Panc1 (cell line): ENCODE measurements around the gene HSPA2.

Experiments used
- CTCF ChIP-seq: fragments of 450-650 bp; IDR thresholded peaks from 2 replicates; pipeline ENCODE4 v1.5.1; 2017; ENCODE audit warnings: mild to moderate bottlenecking
- REST ChIP-seq, 2 experiments: IDR thresholded peaks; 2 replicates each; pipeline ENCODE4 v1.6.1; 2011 to 2012; ENCODE audit warnings: low read depth in 2 of 2, control low read depth in 1 of 2, low read length in 1 of 2, mild to moderate bottlenecking in 1 of 2, moderate library complexity in 1 of 2; ENCODE audit not compliant: insufficient read depth in 1 of 2

GRCh38 chr14:64508215-64508776 lies 32.2 kb upstream of the HSPA2 start:
- no peak for TF ChIP-seq CTCF
- no peak for TF ChIP-seq REST (IDR thresholded peaks at IDR 0.05; ENCODE audit: insufficient read depth in 1 of 2, low read depth in 2 of 2, low read length in 1 of 2)
